ENCODE data around the gene CANT1. TPM values are rescaled to one million over a fixed set of nuclear protein-coding genes. Genes with fewer than 3 reads are reported as not detected.

CANT1 gene
- total and polyA plus RNA-seq, 9 of the 15 experiments (the other 6 are each of a cell fraction or from before 2014, with no cell fraction given), result 2.7 to 66.4 (median 22.5) TPM

DNA sequence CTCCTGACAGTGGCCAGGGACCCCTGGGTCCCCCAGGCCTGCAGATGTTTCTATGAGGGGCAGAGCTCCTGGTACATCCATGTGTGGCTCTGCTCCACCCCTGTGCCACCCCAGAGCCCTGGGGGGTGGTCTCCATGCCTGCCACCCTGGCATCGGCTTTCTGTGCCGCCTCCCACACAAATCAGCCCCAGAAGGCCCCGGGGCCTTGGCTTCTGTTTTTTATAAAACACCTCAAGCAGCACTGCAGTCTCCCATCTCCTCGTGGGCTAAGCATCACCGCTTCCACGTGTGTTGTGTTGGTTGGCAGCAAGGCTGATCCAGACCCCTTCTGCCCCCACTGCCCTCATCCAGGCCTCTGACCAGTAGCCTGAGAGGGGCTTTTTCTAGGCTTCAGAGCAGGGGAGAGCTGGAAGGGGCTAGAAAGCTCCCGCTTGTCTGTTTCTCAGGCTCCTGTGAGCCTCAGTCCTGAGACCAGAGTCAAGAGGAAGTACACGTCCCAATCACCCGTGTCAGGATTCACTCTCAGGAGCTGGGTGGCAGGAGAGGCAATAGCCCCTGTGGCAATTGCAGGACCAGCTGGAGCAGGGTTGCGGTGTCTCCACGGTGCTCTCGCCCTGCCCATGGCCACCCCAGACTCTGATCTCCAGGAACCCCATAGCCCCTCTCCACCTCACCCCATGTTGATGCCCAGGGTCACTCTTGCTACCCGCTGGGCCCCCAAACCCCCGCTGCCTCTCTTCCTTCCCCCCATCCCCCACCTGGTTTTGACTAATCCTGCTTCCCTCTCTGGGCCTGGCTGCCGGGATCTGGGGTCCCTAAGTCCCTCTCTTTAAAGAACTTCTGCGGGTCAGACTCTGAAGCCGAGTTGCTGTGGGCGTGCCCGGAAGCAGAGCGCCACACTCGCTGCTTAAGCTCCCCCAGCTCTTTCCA is 39.5 kb upstream of the CANT1 start:
- Histone ChIP-seq H3K36me3 (ENCODE audit: control insufficient read depth, insufficient read depth, low read length) (no peaks in the 10 kb centered on the region), H3K27me3 (ENCODE audit: control insufficient read depth in 2 of 2, insufficient read depth in 2 of 2, low read length in 2 of 2) (peaks cover 32 to 70% of the 10 kb centered on the region in 2 experiments; a peak in 4 of 5 replicates), H3K4me3 (no peak overlapping the region), H2AFZ (ENCODE audit: low read depth, low read length) (no peak overlapping the region), H3K4me2 (ENCODE audit: insufficient read depth, low read length) (no peak overlapping the region), H3K79me2 (ENCODE audit: control insufficient read depth, insufficient read depth, low read length) (no peaks in the 10 kb centered on the region), H3K27ac (ENCODE audit: extremely low read depth, low read depth, low read length) (no peak overlapping the region), H3K9ac (ENCODE audit: insufficient read depth in 1 of 2, low read depth in 2 of 2, low read length in 2 of 2) (no peak overlapping the region; a peak in 1 of 4 replicates), H3K9me3 (replicated peaks; ENCODE audit: control insufficient read depth, insufficient read depth, low read depth, low read length) (no peaks in the 10 kb centered on the region), H4K20me1 (replicated peaks; ENCODE audit: control insufficient read depth, insufficient read depth, low read length) (peaks cover 15% of the 10 kb centered on the region; the same call in 1 of the 2 replicates), H3K9me1 (ENCODE audit: control insufficient read depth, insufficient read depth, low read length) (no peaks in the 10 kb centered on the region), H3K4me1 (replicated peaks in 1 of 2; ENCODE audit: control insufficient read depth in 2 of 2, insufficient read depth in 2 of 2, low read length in 2 of 2) (peaks cover 0 to 14% of the 10 kb centered on the region in 2 experiments; a peak in 2 of 5 replicates)
- TF ChIP-seq ZNF507 (tag; conservative IDR thresholded peaks at IDR 0.05), result no peak
- TF ChIP-seq KAT8 (IDR thresholded peaks at IDR 0.05; ENCODE audit: low read depth), result no peak
- TF ChIP-seq TBP (optimal IDR thresholded peaks at IDR 0.05; ENCODE audit: low read depth, low read length), result no peak
- no peak for TF ChIP-seq ZNF12 (CRISPR knock-in tag; IDR thresholded peaks at IDR 0.05)
- no peak for TF ChIP-seq ZNF263 (CRISPR knock-in tag; IDR thresholded peaks at IDR 0.05; ENCODE audit: borderline replicate concordance)
- no peak for TF ChIP-seq IRF2 (CRISPR knock-in tag; IDR thresholded peaks at IDR 0.05)
- TF ChIP-seq, protein P1, sequence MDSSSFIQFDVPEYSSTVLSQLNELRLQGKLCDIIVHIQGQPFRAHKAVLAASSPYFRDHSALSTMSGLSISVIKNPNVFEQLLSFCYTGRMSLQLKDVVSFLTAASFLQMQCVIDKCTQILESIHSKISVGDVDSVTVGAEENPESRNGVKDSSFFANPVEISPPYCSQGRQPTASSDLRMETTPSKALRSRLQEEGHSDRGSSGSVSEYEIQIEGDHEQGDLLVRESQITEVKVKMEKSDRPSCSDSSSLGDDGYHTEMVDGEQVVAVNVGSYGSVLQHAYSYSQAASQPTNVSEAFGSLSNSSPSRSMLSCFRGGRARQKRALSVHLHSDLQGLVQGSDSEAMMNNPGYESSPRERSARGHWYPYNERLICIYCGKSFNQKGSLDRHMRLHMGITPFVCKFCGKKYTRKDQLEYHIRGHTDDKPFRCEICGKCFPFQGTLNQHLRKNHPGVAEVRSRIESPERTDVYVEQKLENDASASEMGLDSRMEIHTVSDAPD (CRISPR knock-in tag; IDR thresholded peaks at IDR 0.05), result no peak
- TF ChIP-seq CC2D1A (IDR thresholded peaks at IDR 0.05), result no peak
- no peak for TF ChIP-seq SUPT5H (IDR thresholded peaks at IDR 0.05)
- TF ChIP-seq HNRNPK (IDR thresholded peaks at IDR 0.05; ENCODE audit: low read depth, low read length, poor library complexity, severe bottlenecking), result no peak
- TF ChIP-seq FOSL1 (tag; conservative IDR thresholded peaks at IDR 0.05), result no peak
- TF ChIP-seq, protein P2, sequence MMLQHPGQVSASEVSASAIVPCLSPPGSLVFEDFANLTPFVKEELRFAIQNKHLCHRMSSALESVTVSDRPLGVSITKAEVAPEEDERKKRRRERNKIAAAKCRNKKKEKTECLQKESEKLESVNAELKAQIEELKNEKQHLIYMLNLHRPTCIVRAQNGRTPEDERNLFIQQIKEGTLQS (IDR thresholded peaks at IDR 0.05), result no peak
- TF ChIP-seq, protein P2 (CRISPR knock-in tag; conservative IDR thresholded peaks at IDR 0.05), result no peak
- no peak for TF ChIP-seq GTF2F1 (IDR thresholded peaks at IDR 0.05; ENCODE audit: low read depth, low read length)
- no peak for TF ChIP-seq ZNF347 (CRISPR knock-in tag; IDR thresholded peaks at IDR 0.05; ENCODE audit: low read depth)
- TF ChIP-seq SIN3A (IDR thresholded peaks at IDR 0.05; ENCODE audit: borderline replicate concordance in 2 of 2, control insufficient read depth in 1 of 2, low read depth in 2 of 2, low read length in 2 of 2), result no peak
- TF ChIP-seq FOS (IDR thresholded peaks at IDR 0.05; ENCODE audit: extremely low read depth, insufficient read length), result no peak
- no peak for TF ChIP-seq COPS2 (conservative IDR thresholded peaks at IDR 0.05)
- no peak for TF ChIP-seq BRD4 (IDR thresholded peaks at IDR 0.05)
- TF ChIP-seq FOXK1 (CRISPR knock-in tag; IDR thresholded peaks at IDR 0.05; ENCODE audit: borderline replicate concordance), result no peak
- intact Hi-C loops (cut with micrococcal nuclease), result loop anchor here (5.0 kb wide), 1 partner anchor 33 kb away; no protein-coding TSS in a partner anchor
- POLR2A ChIA-PET, result no interaction called here
- in situ Hi-C loops (cut with MboI), result no loop called here
- under 1% methylated on average over 19 of the region's 21 CpGs for WGBS (ENCODE audit: insufficient coverage, low coverage, missing lambda C conversion rate)
- DNase-seq (ENCODE audit: extremely low read depth in 1 of 4, low spot score in 3 of 4) (no peak), ATAC-seq (no peak), FAIRE-seq (no peak)
- BruUV-seq (replicated peaks), result no TSS peak
- CTCF ChIA-PET (ENCODE audit: low intra/inter-chr PET ratio), result no interaction called here
